HG03064 (cell line): Measurements from ENCODE around the gene CD7.
"Not testable (repeated sequence)": the region's sequence is repeated elsewhere in the genome, so short reads cannot be mapped to it uniquely, and the experiment has no call there.

Experiments
- ATAC-seq: cut with Tn5 transposase; IDR thresholded peaks from one replicate; pipeline ENCODE4 v1.9.1; 2021; ENCODE audit warnings: low read depth; ENCODE audit not compliant: unreplicated experiment

Gene CD7

DNA sequence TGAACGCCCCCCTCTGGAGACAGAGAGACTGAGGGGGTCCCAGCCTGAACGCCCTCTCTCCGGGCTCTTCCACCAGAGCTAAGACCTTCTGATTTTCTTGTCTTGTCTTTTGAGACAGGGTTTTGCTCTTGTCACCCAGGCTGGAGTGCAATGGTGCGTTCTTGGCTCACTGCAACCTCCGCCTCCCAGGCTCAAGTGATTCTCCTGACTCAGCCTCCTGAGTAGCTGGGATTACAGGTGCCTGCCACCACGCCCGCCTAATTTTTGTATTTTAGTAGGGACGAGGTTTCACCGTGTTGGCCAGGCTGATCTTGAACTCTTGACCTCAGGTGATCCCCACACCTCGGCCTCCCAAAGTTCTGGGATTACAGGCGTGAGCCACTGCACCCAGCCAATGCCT is 30.6 kb upstream of the CD7 start:
- ATAC-seq = not testable (repeated sequence)

DNA sequence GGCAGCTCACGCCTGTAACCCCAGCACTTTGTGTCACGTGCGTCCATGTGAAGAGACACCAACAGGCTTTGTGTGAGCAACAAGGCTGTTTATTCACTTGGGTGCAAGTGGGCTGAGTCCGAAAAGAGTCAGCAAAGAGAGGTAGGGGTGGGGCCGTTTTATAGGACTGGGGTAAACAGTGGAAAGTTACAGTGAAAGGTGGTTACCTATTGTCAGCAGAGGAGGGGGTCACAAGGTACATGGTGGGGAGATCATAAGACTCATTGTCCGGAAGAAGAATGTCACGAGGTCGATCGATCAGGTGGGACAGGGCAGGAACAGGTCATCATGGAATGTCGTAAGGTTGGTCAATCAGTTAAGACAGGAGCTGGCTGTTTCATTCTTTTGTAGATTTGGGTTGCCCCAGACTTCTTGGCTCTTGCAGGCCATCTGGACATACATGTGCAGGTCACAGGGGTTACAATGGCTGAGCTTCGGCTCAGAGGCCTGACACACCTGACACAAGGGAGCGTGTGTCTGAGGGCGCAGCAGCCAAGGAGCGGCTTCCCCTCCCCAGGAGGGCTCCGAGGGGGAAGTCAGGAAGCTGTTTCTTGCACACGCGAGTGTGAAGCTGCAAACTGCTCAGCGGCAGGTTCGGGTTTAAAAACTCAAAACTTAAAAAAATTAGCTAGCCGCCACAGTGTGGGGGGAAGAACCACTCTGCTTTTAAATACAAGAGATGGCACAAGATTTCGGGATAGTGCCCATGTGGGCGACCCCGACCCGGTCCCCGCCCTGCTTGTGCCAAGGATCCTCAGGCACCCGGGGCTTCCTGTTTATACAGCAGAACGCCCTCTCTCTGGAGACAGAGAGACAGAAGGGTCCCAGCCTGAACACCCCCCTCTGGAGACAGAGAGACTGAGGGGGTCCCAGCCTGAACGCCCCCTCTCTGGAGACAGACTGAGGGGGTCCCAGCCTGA is 29.2 kb upstream of the CD7 start:
- ATAC-seq = no peak

DNA sequence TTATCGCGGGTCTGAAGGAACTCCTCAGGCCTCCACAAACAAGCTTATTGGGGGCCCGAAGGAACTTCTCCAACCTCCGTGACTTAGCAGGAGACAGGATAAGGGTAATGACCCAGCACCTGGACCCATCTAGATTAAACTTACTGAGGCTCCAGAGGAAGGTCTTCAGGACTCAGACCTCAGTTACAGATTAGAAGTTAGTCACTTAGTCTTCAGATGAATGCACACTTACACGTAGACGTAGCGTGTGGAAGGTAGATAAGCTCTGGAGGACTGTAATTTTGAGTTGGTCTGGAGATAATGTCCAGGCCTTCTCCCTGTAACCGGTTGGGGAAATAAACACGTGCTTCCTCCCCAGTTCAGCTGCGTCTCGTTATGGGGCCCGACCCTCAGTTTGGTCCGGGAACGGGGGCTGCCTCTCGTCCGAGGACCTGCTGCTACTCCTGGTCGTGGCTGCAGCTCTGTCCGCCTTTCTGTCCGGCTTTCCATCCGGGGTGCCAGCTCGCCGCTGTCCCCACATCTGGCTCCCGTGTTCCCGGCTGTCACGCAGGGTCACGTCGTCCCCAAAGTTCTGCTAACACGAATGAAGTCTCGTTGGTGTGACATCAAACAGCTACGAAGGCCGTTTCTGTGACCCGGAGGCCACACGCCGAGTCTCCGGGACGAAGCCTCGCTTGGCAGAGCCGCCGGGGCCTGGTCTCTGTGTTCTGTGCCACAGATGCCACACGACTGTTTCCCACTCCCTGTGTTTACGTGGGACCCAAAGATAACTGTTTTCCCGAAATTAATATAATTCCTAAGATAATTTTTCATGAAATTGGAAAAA is 28.0 kb upstream of the CD7 start:
- ATAC-seq = no peak

DNA sequence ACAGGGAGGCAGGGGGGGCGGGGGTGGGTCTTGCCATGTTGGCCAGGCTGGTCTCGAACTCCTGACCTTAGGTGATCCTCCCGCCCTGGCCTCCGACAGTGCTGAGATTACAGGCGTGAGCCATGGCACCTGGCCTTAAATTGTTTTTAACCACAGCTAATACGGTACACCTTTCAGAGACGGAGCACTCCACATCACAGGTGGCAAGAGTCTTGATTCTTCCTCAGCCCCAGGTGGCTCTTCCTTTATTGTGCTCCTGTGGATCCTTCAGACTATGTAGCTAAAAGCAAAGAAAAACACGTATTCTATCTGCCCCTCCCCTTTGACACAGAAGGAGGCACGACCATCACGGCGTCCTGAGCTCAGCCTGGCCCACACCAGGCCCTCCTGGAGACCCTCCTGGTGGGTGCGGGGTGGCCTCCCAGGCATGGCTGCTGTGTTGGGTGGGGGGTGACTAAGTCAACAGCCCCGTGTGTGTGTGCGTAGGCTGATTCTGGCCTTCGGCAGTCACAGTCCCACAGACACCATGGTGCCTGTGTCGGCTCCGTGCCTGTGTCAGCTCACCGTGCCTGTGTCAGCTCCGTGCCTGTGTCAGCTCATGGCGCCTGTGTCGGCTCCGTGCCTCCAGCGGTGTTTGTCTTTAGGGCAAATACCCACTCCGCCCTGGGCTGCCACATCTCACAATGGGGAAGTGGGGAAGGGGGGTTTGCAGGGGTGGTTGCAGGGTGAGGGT is 26.9 kb upstream of the CD7 start:
- ATAC-seq = no peak

DNA sequence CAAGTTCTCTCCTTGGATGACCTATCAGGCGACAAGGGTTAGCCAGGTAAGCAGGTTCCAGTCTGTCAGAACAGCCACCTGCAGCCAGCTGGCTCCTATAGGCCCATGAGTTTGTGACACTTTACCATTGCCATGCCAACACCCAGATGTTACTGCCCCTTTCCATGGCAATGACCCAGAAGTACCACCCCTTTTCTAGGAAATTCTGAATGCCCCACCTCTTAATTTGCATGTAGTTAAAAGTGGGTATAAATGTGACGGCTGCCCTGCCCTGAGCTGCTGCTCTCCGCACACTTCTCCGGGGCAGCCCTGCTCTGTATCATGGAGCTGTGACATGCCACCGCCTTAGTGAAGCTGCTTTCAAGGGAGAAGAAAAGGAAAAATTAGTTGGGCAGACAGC is 26.2 kb upstream of the CD7 start:
- ATAC-seq = no peak

DNA sequence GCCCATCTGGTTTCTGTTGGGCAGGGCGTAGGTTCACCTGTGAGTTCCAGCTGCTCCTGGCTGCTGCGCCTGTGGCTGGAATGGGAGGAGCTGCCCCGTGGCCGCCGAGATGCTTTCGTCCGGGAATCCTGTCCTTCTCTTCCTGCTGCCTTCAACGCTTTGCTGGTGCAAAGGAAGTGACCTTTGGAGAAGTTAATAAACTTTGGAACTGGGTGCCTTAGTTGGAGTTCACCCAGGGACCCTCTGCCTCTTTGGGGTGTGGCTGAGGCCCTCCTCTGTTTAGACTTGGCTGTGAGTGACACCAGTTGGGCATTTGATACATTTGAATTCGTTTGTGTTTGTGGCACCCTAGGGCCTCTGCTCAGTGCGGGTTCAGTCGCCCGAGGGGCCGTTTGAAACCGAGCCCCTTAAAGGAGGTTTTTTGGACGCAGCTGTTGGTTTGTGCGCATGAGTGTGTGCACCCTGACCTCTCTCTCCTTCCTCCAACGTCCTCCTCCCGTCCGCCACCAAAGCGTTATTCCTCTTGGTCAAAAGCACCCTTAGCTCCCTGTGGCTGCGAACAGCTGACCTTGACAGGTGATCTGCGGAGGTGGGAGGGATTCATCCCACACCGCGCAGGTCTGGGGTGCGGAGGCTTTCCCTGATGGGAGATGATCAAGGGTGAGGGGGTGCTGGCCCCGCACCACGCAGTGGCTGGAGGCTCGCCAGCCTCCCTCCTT is 25.1 kb upstream of the CD7 start:
- no peak for ATAC-seq

DNA sequence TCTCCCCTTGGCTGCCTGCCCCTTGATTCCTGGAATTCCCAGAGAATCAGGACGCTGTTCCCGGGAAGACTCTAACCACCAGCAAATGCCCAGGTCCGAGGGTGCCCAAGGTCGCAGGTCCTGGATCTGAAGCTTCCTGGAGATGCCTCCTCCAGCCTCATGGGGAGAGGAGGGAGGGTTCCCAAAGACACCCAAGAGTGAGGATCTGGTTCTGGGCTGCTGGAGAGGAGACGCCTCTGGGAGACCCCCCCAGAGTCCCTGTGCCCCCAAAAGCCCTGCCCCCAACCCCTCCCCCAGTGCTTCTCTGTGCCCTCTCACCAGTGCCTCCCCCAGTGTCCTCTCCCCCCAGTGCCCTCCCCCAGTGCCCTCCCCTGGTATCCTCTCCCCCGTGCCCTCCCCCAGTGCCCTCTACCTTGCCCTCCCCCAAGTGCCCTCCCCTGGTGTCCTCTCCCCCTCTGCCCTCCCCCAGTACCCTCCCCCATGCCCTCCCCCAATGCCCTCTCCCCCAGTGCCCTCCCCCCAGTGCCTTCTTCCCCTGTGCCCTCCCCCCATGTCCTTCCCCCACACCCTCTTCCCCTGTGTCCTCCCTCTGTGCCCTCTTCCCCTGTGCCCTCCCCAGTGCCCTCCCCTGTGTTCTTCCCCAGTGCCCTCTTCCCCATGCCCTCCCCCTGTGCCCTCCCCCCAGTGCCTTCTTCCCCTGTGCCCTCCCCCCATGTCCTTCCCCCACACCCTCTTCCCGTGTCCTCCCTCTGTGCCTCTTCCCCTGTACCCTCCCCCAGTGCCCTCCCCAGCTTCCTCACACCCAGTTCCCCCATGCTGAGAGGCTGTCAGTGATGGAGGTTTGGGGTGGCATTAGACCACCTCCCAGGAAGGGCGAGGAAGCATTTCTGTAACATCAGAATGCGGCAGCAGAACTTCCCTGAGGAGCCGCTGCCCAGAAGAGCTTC is 22.5 kb upstream of the CD7 start:
- no peak for ATAC-seq

DNA sequence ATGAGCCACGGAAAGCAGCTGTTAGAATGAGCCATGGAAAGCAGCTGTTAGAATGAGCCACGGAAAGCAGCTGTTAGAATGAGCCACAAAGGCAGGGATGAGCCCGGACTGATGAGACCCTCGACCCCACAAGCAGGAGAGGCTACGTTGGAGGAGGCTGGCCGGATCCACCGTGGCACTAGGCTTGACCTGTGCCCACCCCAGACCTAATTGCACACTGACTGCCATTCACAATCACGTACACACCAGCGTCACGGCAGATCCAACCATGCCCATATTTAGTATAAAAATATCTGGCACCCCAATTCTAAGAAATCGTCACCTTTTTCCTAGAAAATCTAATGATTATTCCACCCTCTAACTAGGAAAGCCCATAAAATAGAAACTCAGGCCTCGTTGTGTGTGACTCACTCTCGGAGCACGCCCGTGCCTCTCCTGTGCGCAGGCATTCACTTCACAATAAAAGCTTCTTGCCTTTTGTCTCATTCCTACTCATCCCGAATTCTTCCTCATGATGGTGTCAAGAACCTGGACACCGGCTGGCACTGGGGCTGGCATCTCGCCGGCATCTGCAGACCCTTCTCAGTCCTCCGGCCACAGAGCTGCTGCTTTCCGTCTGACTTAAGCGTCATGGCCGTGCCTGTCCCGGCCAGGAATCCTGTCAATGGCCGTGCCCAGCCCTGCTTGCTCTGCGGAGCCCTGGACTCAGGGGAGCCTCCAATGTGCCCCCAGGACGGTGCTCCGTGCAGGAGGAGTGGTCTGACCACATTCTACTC is 21.6 kb upstream of the CD7 start:
- ATAC-seq = no peak

DNA sequence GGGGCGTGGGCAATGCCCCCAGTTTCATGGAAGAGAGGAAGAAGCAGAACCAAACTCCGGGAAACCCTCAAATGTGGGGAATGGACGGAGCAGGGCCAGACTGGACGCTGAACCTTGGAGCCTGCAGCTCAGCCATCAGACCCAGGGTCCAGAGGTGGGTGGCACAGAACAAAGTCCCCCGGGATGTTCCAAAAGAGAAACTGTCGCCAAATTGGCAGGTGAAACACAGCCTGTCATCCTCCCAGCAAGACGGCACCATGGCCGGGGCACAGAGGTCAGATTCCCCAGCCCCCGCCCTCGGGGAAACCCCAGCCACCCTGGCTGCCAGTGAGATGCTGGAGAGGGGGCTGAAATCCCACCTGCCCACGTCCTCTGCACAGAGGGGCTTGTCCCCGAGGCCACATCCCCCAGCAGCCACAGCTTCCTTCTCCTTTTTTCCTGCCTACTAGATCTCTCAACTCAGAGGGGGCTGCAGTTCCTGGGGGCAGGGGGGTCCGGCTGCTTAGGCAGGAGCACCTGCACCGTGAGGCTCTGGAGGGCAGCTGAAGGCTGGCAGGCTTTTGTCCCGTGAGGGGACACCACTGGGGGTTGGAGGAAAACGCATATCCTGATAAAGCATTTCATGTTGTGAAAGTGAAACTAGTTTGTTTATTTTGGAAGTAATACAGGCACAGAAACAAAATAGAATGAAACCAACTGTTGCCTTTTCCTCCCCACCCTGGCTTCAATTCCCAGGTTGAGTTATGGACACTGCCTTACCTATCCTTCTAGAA is 17.4 kb upstream of the CD7 start:
- no peak for ATAC-seq

DNA sequence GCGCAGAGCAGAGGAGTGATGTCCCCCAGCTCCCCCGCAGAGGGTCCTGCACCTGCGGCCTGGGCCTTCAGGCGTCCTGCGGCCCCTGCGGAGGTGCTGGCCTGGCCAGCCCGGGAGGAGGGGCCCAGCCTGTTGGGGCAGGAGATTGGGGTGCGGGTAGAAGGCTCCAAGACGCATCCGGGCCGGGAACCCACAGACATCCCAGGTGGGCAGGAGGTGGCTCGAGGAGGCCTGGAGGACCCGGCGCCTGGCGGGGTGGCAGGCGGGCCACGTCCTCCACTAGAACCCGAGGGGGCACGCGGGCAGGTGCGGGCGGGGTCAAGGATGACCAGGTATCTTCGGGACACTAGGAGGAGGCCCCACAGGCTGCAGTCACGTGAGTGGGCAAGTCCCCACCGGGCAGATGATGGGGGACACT is 16.8 kb upstream of the CD7 start:
- ATAC-seq = no peak

DNA sequence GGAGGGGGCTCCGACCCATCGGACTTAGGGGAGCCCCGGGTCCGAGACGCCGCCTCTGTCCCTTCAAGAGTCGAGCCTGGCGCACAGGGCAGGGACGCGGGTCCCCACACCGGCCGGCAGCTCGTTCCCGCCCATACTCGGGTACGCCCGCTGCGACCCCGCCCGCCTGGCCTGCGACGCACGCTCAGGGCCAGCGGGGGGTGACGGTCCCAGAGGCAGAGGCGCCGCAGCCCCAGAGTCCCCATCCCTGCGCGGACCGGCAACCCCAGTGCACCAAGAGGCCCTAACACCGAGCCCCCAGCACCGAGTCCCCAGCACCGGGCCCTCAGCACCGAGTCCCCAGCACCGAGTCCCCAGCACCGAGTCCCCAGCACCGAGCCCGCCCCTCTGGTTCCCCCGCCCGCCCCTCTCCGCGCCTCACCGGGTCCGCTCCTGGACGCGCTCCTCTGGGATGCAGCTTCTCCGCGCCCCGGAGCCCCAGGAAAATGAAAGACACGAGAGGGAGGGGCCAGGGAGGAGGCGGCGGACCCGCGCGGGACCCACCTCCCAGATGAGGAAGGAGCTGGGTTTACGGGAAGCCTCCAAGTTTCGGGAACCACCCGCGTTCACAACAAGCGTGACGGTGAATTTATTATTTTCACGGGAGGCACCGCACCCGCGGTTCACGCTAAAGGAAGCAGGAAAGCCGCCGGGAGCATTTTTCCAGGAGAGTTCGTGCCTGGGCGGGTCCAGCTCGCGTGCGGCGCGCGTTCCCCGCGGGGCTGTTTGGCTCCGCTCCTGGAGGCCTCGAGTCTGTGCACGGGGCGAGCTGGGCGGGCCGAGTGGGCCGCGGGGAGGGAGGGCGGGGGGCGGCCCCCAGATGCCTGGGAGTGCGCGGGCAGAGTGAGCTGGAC is 16.1 kb upstream of the CD7 start, which contains the start of gene SECTM1:
SECTM1 (minus strand) TSS at position 488 of the 893 bp plus-strand sequence. CDS start 6,526 bp downstream, outside the sequence.
- ATAC-seq = no peak

DNA sequence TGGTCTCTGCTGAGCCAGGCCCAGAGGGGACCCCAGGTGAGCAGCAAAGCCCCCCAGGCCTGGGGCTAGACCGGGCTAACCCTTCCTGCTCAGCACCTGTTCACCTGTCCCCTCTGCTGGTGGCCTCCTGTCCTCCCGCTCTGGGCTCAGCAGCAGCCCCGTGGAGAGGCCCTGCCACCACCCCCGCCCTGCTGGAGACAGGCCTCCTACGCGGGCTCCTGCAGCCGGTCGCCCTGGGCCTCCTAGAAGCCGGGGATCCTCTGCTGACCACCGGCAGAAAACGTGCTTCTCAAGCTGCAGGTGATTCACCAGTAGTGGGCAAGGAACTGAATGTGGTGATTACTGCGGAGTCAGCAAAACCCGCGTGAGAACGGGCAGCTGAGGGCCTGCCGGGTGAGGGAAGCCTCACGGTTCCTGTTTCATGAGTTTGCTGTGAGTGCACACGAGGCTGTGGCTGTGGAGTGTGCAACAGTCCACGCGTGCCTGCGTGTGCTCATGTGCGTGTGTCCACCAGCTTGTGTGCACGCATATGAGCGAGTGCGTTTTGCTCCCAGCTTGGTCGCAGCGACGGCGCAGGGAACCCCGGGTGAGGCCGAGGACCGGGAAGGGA is 15.4 kb upstream of the CD7 start:
- no peak for ATAC-seq

DNA sequence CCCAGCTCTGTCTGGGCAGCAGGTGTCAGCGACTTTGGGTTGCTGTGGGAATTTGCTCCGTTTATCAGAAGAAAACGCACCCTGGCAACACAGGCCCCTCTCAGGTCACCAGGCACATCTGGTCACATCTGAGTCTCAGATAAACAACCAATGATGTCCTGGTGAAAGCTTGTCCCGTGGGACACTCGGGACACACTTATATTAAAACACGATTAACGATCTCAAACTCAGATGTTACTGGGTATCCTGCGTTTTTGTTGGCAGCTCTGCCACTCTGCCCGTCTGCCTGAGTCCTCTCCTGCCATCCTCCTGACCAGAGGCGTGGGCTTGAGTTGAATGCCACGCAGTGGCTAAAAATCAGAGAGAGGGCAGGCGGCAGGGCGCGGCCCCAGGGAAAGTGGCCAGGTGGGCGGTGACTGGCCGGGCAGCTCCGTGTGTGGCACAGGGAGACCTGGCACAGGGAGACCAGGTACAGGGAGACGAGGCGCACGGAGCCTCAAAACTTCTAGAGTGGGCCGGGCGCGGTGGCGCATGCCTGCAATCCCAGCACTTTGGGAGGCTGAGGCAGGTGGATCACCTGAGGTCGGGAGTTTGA is 14.0 kb upstream of the CD7 start:
- no peak for ATAC-seq

DNA sequence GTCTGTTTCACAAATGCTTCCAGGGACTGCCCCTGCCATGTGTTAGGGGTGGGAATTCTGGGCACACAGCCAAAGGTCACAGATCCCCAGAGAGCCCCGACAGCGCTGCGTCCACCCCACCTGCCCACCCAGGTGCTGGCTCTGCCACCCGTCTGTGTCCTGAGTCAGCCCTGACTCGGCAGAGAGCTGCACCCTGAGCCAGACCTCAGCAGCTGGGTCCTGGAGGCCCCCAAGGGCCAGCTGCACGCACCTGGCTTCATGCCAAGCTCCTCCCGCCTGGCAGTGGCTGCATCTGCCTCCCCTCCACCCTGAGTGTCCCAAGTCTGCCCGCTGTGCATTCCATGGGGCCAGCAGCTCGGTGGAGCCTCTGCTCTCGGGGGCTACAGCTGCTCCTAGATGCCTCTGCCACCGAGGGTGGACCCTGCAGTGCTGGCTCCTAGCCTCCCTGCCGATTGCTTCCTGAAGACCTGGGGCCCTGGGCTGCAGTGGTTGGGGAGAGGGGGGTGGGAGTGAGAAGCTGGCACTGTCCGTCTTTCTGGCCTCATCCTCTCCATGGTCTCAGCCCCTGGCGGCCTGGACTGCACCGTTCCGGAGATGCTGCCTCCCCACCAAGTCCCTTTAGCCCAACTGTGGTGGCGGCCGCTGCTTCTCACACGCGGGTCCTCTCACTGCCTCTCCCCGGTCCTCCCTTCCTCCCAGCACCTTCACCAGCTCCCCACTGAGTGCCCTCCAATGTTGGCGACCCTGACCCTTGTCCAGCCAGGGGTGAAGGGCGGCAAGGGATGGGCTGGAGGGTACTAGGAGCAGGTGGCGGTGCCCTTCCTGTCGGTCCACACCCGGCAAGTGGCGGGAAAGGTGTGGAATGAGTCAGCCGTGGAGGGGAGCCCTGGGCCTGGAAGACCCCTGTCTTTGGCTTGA is 13.2 kb upstream of the CD7 start:
- ATAC-seq = no peak
